Measurements from ENCODE around the gene VAC14. TPM values are rescaled to one million over a fixed set of nuclear protein-coding genes. Genes with fewer than 3 reads are reported as not detected.

The VAC14 gene
- total and polyA plus RNA-seq, 2 experiments from 2014 or later, result 42.3 to 77.7 TPM

GRCh38 chr16:70746708-70747424 lies 54.1 kb downstream of the VAC14 start (continued):
- TF ChIP-seq, protein P1, sequence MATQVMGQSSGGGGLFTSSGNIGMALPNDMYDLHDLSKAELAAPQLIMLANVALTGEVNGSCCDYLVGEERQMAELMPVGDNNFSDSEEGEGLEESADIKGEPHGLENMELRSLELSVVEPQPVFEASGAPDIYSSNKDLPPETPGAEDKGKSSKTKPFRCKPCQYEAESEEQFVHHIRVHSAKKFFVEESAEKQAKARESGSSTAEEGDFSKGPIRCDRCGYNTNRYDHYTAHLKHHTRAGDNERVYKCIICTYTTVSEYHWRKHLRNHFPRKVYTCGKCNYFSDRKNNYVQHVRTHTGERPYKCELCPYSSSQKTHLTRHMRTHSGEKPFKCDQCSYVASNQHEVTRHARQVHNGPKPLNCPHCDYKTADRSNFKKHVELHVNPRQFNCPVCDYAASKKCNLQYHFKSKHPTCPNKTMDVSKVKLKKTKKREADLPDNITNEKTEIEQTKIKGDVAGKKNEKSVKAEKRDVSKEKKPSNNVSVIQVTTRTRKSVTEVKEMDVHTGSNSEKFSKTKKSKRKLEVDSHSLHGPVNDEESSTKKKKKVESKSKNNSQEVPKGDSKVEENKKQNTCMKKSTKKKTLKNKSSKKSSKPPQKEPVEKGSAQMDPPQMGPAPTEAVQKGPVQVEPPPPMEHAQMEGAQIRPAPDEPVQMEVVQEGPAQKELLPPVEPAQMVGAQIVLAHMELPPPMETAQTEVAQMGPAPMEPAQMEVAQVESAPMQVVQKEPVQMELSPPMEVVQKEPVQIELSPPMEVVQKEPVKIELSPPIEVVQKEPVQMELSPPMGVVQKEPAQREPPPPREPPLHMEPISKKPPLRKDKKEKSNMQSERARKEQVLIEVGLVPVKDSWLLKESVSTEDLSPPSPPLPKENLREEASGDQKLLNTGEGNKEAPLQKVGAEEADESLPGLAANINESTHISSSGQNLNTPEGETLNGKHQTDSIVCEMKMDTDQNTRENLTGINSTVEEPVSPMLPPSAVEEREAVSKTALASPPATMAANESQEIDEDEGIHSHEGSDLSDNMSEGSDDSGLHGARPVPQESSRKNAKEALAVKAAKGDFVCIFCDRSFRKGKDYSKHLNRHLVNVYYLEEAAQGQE (IDR thresholded peaks at IDR 0.05; ENCODE audit: unreplicated experiment), result no peak
- TF ChIP-seq ZNF331 (CRISPR knock-in tag; IDR thresholded peaks at IDR 0.05; ENCODE audit: low read depth) (no peak), EZH2phosphoT487 (IDR thresholded peaks at IDR 0.05; ENCODE audit: unreplicated experiment) (no peak)

GRCh38 chr16:70746040-70746707 lies 54.8 kb downstream of the VAC14 start:
- Histone ChIP-seq H3K4me2 (no peak overlapping the region), H3K27me3 (ENCODE audit: insufficient read depth) (no peaks in the 10 kb centered on the region), H3K4me1 (ENCODE audit: insufficient read depth) (peaks cover 9% of the 10 kb centered on the region), H3F3A (replicated peaks; ENCODE audit: low read depth) (no peaks in the 10 kb centered on the region), H2AFZ (no peak overlapping the region), H3K4me3 (no peak overlapping the region), H4K20me1 (replicated peaks; ENCODE audit: insufficient read depth) (no peaks in the 10 kb centered on the region; the same call in 1 of the 2 replicates), H3K36me3 (ENCODE audit: insufficient read depth) (peaks cover 5% of the 10 kb centered on the region), H3K9me2 (ENCODE audit: insufficient read depth) (no peaks in the 10 kb centered on the region), H3K27ac (ENCODE audit: low read depth) (no peak overlapping the region), H3K79me2 (replicated peaks; ENCODE audit: insufficient read depth) (no peaks in the 10 kb centered on the region)
- DNase-seq (ENCODE audit: low spot score) (no peak), ATAC-seq (no peak)
- H3K4me3 Mint-ChIP-seq, result no peak overlapping the region
- TF ChIP-seq ZNF114 (CRISPR knock-in tag; IDR thresholded peaks at IDR 0.05), result no peak
- TF ChIP-seq ZNF462 (CRISPR knock-in tag; IDR thresholded peaks at IDR 0.05), result no peak
- TF ChIP-seq, protein P2, sequence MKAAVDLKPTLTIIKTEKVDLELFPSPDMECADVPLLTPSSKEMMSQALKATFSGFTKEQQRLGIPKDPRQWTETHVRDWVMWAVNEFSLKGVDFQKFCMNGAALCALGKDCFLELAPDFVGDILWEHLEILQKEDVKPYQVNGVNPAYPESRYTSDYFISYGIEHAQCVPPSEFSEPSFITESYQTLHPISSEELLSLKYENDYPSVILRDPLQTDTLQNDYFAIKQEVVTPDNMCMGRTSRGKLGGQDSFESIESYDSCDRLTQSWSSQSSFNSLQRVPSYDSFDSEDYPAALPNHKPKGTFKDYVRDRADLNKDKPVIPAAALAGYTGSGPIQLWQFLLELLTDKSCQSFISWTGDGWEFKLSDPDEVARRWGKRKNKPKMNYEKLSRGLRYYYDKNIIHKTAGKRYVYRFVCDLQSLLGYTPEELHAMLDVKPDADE (IDR thresholded peaks at IDR 0.05), result no peak
- H3K27me3 Mint-ChIP-seq (ENCODE audit: insufficient read depth, low read depth, poor library complexity), result peaks cover 5% of the 10 kb centered on the region
- peaks cover 29% of the 10 kb centered on the region for H3K36me3 Mint-ChIP-seq (ENCODE audit: low read depth)
- H3K27ac Mint-ChIP-seq, result no peak overlapping the region
- 0 out of 3 replicates have a peak, but pooled peaks cover 8% of the 10 kb centered on the region for H3K9me3 Mint-ChIP-seq
- peaks cover 20% of the 10 kb centered on the region for H3K4me1 Mint-ChIP-seq

Measured in GM23338 (cell line).